PC-9 (cell line): ENCODE results near the gene PLEKHG4B.

Source experiments
- CTCF ChIP-seq: fragments of 200-600 bp; sonication (generic); conservative IDR thresholded peaks from 2 replicates; pipeline ENCODE4 v1.6.1; 2017; ENCODE audit warnings: mixed run types, antibody characterized with exemption, mild to moderate bottlenecking, moderate library complexity
- EZH2 ChIP-seq: fragments of 200-600 bp; sonication (generic); IDR thresholded peaks from 2 replicates; pipeline ENCODE4 v1.8.0; 2017; ENCODE audit warnings: antibody characterized with exemption, low read depth

GRCh38 chr5:91556-92263, at the start of gene PLEKHG4B:
- no peak for TF ChIP-seq CTCF
- TF ChIP-seq EZH2, result no peak
